ENCODE measurements around the gene SCGB2A2. TPM values are rescaled to one million over a fixed set of nuclear protein-coding genes. Genes with fewer than 3 reads are reported as not detected.

Gene SCGB2A2
- total RNA-seq, 1 donor from 2014 or later = not detected

DNA sequence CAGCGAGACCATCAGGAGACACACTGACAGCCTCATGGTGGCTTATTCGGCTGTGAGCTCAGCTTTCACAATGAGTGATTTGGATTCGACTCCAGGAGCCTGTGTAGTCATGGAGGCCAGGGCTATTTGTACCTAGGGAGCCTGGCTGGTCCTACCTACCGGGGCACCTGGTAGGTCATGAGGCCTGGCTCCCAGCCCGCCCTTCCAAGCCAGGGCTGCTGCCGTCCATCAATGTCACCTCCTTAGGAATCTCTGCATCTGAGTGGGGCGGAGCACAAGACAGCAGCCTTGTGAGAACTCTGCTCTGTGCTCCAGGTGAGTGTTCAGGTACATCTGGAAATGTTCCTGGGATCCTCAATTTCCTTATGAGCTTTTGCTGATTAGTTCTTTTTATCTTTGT, 29.0 kb downstream of the SCGB2A2 start, which contains the start of gene SCGB1D4:
Gene SCGB1D4 (minus strand): TSS at position 101 of the 400 bp plus-strand sequence. CDS start 65 bp downstream, at position 36.
- intact Hi-C loops (cut with micrococcal nuclease) = no loop called here

DNA sequence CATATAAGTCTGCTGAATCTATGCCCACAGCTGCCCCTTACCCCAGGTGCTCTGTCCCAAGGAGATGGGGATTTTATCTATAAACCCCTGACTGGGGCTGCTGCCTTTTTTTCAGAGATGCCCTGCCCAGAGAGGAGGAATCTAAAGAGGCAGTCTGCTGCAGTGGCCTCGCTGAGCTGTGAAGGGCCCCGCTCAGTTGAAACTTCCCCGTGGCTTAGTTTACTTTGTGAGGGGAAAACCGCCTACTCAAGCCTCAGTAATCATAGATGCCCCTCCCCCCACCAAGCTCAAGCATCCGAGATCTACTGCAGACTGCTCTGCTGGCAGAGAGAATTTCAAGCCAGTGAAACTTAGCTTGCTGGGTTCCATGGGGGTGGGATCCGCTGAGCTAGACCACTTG, 36.3 kb downstream of the SCGB2A2 start:
- intact Hi-C loops (cut with micrococcal nuclease) = no loop called here

GRCh38 chr11:62307950-62308349, 38.0 kb downstream of the SCGB2A2 start:
- intact Hi-C loops (cut with micrococcal nuclease) = no loop called here

DNA sequence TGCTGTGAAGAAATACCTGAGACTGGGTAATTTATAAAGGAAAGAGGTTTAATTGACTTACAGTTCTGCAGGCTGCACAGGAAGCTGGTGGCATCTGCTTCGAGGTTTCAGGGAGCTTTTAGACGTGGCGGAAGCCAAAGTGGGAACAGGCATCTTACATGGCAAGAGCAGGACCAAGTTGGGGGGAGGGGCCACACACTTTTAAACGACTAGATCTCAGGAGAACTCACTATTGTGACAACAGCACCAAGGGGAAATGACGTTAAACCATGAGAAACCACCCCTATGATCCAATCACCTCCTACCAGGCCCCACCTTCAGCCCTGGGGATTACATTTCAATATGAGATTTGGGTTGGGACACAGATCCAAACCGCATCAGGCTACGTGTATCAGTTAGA, 40.0 kb downstream of the SCGB2A2 start:
- intact Hi-C loops (cut with micrococcal nuclease) = no loop called here

- intact Hi-C loops (cut with micrococcal nuclease) = no loop called here
These were observed 45.5 kb downstream of the SCGB2A2 start for GRCh38 chr11:62315431-62315830.

DNA sequence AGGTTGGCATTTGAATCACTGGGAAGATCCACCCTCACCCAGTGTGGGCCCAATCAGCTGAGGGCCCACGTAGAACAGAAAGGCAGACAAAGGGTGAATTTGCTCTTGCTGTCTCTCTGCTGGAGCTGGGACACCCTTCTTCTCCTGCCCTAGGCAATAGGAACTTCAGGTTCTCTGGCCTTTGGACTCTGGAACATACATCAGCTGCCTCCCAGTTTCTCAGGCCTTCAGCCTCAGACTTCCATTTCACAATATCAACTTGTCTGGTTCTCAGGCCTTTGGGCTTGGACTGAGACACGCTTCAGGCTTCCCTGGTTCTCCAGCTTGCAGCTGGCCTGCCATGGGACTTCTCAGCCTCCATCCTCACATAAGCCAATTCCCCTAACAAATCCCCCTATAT, 52.6 kb downstream of the SCGB2A2 start:
- intact Hi-C loops (cut with micrococcal nuclease) = no loop called here

Other genes starting within 250 kb of the SCGB2A2 start
- 155 and 163 TPM in 2 replicates for gene INCENP, start 146.1 kb upstream of the SCGB2A2 start, total RNA-seq
- gene SCGB1D1, start 79.9 kb upstream of the SCGB2A2 start, total RNA-seq = not detected in 2 replicates
- not detected in 2 replicates for gene SCGB2A1, start 61.5 kb upstream of the SCGB2A2 start, total RNA-seq
- not detected in 2 replicates for gene SCGB1D2, start 27.9 kb upstream of the SCGB2A2 start, total RNA-seq
- gene SCGB1D4, start 28.9 kb downstream of the SCGB2A2 start, total RNA-seq = not detected in 2 replicates
- 10.8 and 11.3 TPM in 2 replicates for gene ASRGL1, start 67.3 kb downstream of the SCGB2A2 start, total RNA-seq
- not detected in 2 replicates for gene SCGB1A1, start 148.9 kb downstream of the SCGB2A2 start, total RNA-seq

Measured in T-helper 2 cell treated with Interferon-gamma antibody and Interleukin-4, amounts not matched to agents 100 ng/mL and 5 ng/mL, for 36 hours (primary cell).